ENCODE measurements around the gene MOSPD2. TPM values are rescaled to one million over a fixed set of nuclear protein-coding genes. Genes with fewer than 3 reads are reported as not detected.

The MOSPD2 gene
- total and polyA plus RNA-seq, 2 donors (not counting 1 experiment from before 2014, with no cell fraction given) = 16.0 to 30.2 TPM

- Histone ChIP-seq H3K4me2 (ENCODE audit: extremely low read depth, insufficient read depth, low read length) (no peak overlapping the region), H3K4me1 (ENCODE audit: control insufficient read depth, extremely low read depth, insufficient read depth, low read length) (no peaks in the 10 kb centered on the region), H4K20me1 (ENCODE audit: control insufficient read depth, extremely low read depth, insufficient read depth, low read length) (no peaks in the 10 kb centered on the region), H2AFZ (ENCODE audit: low read length) (no peak overlapping the region), H3K4me3 (replicated peaks in 1 of 4; ENCODE audit: control extremely low read depth in 1 of 4, insufficient read depth in 1 of 4, low read depth in 3 of 4, low read length in 4 of 4) (no peak overlapping the region), H3K9ac (ENCODE audit: insufficient read depth, low read length) (no peak overlapping the region), H3K9me3 (ENCODE audit: control insufficient read depth, insufficient read depth, low read depth, low read length) (no peaks in the 10 kb centered on the region), H3K79me2 (ENCODE audit: control insufficient read depth, insufficient read depth, low read length) (no peaks in the 10 kb centered on the region), H3K36me3 (ENCODE audit: control insufficient read depth, insufficient read depth, low read length) (no peaks in the 10 kb centered on the region), H3K27me3 (ENCODE audit: control insufficient read depth, insufficient read depth, low read length) (no peaks in the 10 kb centered on the region), H3K27ac (ENCODE audit: insufficient read depth, low read length) (no peak overlapping the region)
- no peak for DNase-seq (ENCODE audit: low read depth in 2 of 2)
- TF ChIP-seq EZH2 (IDR thresholded peaks at IDR 0.05; ENCODE audit: low read length, missing control alignments) = no peak
- no peak for TF ChIP-seq CTCF (conservative IDR thresholded peaks at IDR 0.05 in 1 of 2, IDR thresholded peaks at IDR 0.05 in 1 of 2; ENCODE audit: low read depth in 1 of 2, low read length in 2 of 2)
These were observed 29.3 kb downstream of the MOSPD2 start for GRCh38 chrX:14902537-14902936.

GRCh38 chrX:14903891-14904290, 30.7 kb downstream of the MOSPD2 start:
- no peaks in the 10 kb centered on the region for H3K79me2 ChIP-seq (ENCODE audit: control insufficient read depth, insufficient read depth, low read length)
- no peaks in the 10 kb centered on the region for H3K4me1 ChIP-seq (ENCODE audit: control insufficient read depth, extremely low read depth, insufficient read depth, low read length)
- H3K4me3 ChIP-seq (replicated peaks in 1 of 4; ENCODE audit: control extremely low read depth in 1 of 4, insufficient read depth in 1 of 4, low read depth in 3 of 4, low read length in 4 of 4) = no peak overlapping the region
- H3K27me3 ChIP-seq (ENCODE audit: control insufficient read depth, insufficient read depth, low read length) = no peaks in the 10 kb centered on the region
- H3K9ac ChIP-seq (ENCODE audit: insufficient read depth, low read length) = no peak overlapping the region
- no peaks in the 10 kb centered on the region for H3K9me3 ChIP-seq (ENCODE audit: control insufficient read depth, insufficient read depth, low read depth, low read length)
- no peaks in the 10 kb centered on the region for H4K20me1 ChIP-seq (ENCODE audit: control insufficient read depth, extremely low read depth, insufficient read depth, low read length)
- H3K27ac ChIP-seq (ENCODE audit: insufficient read depth, low read length) = no peak overlapping the region
- no peak overlapping the region for H2AFZ ChIP-seq (ENCODE audit: low read length)
- no peaks in the 10 kb centered on the region for H3K36me3 ChIP-seq (ENCODE audit: control insufficient read depth, insufficient read depth, low read length)
- DNase-seq (ENCODE audit: low read depth in 2 of 2) = peak in 1 of 2 donors; percentile 45
- no peak overlapping the region for H3K4me2 ChIP-seq (ENCODE audit: extremely low read depth, insufficient read depth, low read length)
- no peak for TF ChIP-seq CTCF (conservative IDR thresholded peaks at IDR 0.05 in 1 of 2, IDR thresholded peaks at IDR 0.05 in 1 of 2; ENCODE audit: low read depth in 1 of 2, low read length in 2 of 2)
- TF ChIP-seq EZH2 (IDR thresholded peaks at IDR 0.05; ENCODE audit: low read length, missing control alignments) = no peak

GRCh38 chrX:14913241-14913640, 40.0 kb downstream of the MOSPD2 start:
- DNase-seq (ENCODE audit: low read depth in 2 of 2) = peak in 1 of 2 donors; percentile 72

More at GRCh38 chrX:14913241-14913640, 40.0 kb downstream of the MOSPD2 start:
- H3K27ac ChIP-seq (ENCODE audit: insufficient read depth, low read length) = no peak overlapping the region
- H3K4me3 ChIP-seq (replicated peaks in 1 of 4; ENCODE audit: control extremely low read depth in 1 of 4, insufficient read depth in 1 of 4, low read depth in 3 of 4, low read length in 4 of 4) = no peak overlapping the region
- H3K27me3 ChIP-seq (ENCODE audit: control insufficient read depth, insufficient read depth, low read length) = no peaks in the 10 kb centered on the region
- no peak overlapping the region for H3K4me2 ChIP-seq (ENCODE audit: extremely low read depth, insufficient read depth, low read length)
- TF ChIP-seq CTCF (conservative IDR thresholded peaks at IDR 0.05 in 1 of 2, IDR thresholded peaks at IDR 0.05 in 1 of 2; ENCODE audit: low read depth in 1 of 2, low read length in 2 of 2) = no peak
- H3K79me2 ChIP-seq (ENCODE audit: control insufficient read depth, insufficient read depth, low read length) = no peaks in the 10 kb centered on the region
- no peaks in the 10 kb centered on the region for H3K9me3 ChIP-seq (ENCODE audit: control insufficient read depth, insufficient read depth, low read depth, low read length)
- no peak overlapping the region for H2AFZ ChIP-seq (ENCODE audit: low read length)
- no peaks in the 10 kb centered on the region for H4K20me1 ChIP-seq (ENCODE audit: control insufficient read depth, extremely low read depth, insufficient read depth, low read length)
- no peaks in the 10 kb centered on the region for H3K4me1 ChIP-seq (ENCODE audit: control insufficient read depth, extremely low read depth, insufficient read depth, low read length)
- no peaks in the 10 kb centered on the region for H3K36me3 ChIP-seq (ENCODE audit: control insufficient read depth, insufficient read depth, low read length)
- no peak overlapping the region for H3K9ac ChIP-seq (ENCODE audit: insufficient read depth, low read length)
